Measurements from ENCODE around the gene DGKA.
"Not testable (repeated sequence)": the region's sequence is repeated elsewhere in the genome, so short reads cannot be mapped to it uniquely, and the experiment has no call there.

DGKA gene

GRCh38 chr12:55999999-56000540 lies 69.1 kb downstream of the DGKA start:
- not testable (repeated sequence) for DNase-seq

- no peak for DNase-seq
These were observed 70.6 kb downstream of the DGKA start for GRCh38 chr12:56001487-56002100.

- not testable (repeated sequence) for DNase-seq
These were observed 72.4 kb downstream of the DGKA start for GRCh38 chr12:56003376-56003775.

Data from fibroblast of skin of right quadriceps (primary cell).